PC-9 (cell line): ENCODE data around the gene BCL2L13.
"Not testable (repeated sequence)": the region's sequence is repeated elsewhere in the genome, so short reads cannot be mapped to it uniquely, and the experiment has no call there.

Source experiments
- EZH2 ChIP-seq: fragments of 200-600 bp; sonication (generic); IDR thresholded peaks from 2 replicates; pipeline ENCODE4 v1.8.0; 2017; ENCODE audit warnings: antibody characterized with exemption, low read depth
- TF ChIP-seq, protein P1 (sequence below): fragments of 200-600 bp; sonication (generic); conservative IDR thresholded peaks from 2 replicates; pipeline ENCODE4 v1.6.1; 2017; ENCODE audit warnings: mixed run types, antibody characterized with exemption, mild to moderate bottlenecking, moderate library complexity

DNA sequence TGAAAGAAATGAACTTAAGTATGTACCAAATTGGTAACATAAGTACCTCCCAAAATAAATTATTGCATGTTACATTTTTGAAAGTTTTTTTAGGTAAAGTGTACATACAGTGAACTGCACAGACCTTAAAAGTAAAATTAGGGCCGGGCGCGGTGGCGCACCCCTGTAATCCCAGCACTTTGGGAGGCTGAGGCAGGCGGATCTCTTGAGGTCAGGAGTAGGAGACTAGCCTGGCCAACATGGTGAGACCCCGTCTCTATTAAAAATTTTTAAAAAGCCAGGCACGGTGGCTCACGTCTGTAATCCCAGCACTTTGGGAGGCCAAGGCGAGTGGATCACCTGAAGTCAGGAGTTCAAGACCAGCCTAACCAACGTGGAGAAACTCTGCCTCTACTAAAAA, 1.7 kb upstream of the BCL2L13 start:
- TF ChIP-seq, protein P1, sequence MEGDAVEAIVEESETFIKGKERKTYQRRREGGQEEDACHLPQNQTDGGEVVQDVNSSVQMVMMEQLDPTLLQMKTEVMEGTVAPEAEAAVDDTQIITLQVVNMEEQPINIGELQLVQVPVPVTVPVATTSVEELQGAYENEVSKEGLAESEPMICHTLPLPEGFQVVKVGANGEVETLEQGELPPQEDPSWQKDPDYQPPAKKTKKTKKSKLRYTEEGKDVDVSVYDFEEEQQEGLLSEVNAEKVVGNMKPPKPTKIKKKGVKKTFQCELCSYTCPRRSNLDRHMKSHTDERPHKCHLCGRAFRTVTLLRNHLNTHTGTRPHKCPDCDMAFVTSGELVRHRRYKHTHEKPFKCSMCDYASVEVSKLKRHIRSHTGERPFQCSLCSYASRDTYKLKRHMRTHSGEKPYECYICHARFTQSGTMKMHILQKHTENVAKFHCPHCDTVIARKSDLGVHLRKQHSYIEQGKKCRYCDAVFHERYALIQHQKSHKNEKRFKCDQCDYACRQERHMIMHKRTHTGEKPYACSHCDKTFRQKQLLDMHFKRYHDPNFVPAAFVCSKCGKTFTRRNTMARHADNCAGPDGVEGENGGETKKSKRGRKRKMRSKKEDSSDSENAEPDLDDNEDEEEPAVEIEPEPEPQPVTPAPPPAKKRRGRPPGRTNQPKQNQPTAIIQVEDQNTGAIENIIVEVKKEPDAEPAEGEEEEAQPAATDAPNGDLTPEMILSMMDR = not testable (repeated sequence)
- TF ChIP-seq EZH2 = not testable (repeated sequence)
